GM12892 (cell line): ENCODE results near the gene KRTAP5-11.
"Not testable (repeated sequence)": the region's sequence is repeated elsewhere in the genome, so short reads cannot be mapped to it uniquely, and the experiment has no call there.

Experiments used
- POLR2A ChIP-seq: IDR thresholded peaks from 2 replicates; pipeline ENCODE4 v1.6.1; 2011; ENCODE audit warnings: low read depth, low read length, control low read depth
- POLR2AphosphoS5 ChIP-seq: IDR thresholded peaks from 2 replicates; pipeline ENCODE4 v1.6.1; 2011; ENCODE audit warnings: low read depth, low read length, control low read depth

GRCh38 chr11:71622561-71622960 is 39.9 kb upstream of the KRTAP5-11 start:
- not testable (repeated sequence) for TF ChIP-seq POLR2A, POLR2AphosphoS5
